HTR-8/SVneo (cell line): ENCODE measurements around the gene CNTN4.
A peak's percentile ranks its signal among the peaks of the same experiment; 100 is the strongest.
"Not testable (repeated sequence)": the region's sequence is repeated elsewhere in the genome, so short reads cannot be mapped to it uniquely, and the experiment has no call there.

Experiments used
- DNase-seq: peaks from one replicate; pipeline ENCODE4 v3.0.0; 2011; ENCODE audit warnings: low spot score, mixed read lengths; ENCODE audit not compliant: insufficient read length
- FAIRE-seq: peaks from 2 replicates; lab custom pipeline; 2011; peaks lifted over from hg19 to GRCh38; lab: Jason Lieb, UNC

The CNTN4 gene

DNA sequence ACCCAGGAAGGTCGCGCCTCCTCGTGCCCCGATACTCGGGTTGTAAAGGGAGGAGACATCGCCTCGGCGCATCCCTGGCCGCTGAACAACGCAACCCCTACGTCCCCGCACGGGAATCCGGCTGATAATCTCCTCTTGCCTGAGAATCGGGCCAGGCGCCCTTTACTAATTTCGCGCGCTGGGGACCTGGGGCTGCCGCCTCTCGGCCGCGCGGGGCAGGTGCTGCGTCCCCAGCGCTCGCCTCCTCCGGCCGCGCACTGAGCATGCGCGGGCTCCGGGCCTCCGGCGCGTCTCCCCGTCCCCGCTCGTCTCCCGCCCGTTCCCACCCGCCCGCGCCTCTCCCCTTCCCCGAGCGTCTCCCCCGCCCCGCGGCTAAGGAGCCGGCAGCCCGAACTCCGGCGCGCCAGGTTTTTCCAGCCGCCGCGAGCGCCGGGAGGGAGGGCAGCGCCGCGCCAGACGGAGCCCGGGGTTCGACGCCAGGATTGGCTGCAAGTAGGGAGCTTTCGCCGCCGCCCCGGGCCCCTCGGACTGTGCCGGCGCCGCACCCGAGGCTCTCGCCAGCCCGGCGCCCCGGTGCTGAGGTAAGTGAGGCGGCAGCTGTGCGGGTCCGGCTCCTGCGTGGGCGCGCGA, at the start of gene CNTN4:
Gene CNTN4 (plus strand): TSS at position 469 of the 630 bp plus-strand sequence.
- DNase-seq: no peak

DNA sequence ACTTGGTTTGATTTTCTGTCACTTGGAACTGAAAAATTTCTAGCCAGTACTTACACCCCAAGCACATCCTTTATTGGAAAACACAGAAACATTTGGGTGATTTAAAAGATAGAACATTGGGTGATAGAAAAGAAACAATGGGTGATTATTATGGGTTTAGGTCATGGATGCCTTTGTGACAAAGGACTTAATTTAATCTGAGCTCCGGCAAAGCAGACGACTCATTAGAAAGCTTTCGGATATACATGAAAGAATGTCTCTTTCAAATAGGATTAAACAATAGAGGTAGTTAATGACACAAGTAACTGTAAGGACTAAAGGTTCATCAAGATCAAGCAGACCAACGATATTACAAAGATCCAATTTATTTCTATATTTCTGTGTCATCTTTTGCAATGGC, 37.3 kb upstream of the CNTN4 start:
- no peak for DNase-seq
- no peak for FAIRE-seq

More for the DNA sequence above, at the start of gene CNTN4:
- no peak for FAIRE-seq

DNA sequence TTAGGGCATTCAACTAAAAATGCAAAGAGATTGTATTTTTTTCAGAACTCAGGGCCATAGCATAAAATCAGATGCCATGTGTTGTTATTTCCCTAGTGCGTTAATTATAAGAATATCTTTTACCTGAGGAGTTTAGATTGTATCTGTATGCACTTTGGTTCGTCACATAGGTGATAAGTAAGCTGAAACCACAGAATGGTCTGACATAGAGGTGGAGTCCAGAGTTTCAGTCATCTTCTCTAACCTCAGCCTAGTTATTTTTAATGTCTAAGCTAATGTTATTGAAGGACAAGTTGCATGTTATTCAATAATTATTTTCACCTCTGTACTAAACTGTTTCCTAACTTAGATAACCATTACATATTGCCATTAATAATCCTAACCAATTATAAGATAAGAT, 27.1 kb upstream of the CNTN4 start:
- FAIRE-seq: no peak
- DNase-seq: no peak

GRCh38 chr3:2078821-2079220, 19.8 kb upstream of the CNTN4 start:
- FAIRE-seq: no peak
- DNase-seq: no peak

DNA sequence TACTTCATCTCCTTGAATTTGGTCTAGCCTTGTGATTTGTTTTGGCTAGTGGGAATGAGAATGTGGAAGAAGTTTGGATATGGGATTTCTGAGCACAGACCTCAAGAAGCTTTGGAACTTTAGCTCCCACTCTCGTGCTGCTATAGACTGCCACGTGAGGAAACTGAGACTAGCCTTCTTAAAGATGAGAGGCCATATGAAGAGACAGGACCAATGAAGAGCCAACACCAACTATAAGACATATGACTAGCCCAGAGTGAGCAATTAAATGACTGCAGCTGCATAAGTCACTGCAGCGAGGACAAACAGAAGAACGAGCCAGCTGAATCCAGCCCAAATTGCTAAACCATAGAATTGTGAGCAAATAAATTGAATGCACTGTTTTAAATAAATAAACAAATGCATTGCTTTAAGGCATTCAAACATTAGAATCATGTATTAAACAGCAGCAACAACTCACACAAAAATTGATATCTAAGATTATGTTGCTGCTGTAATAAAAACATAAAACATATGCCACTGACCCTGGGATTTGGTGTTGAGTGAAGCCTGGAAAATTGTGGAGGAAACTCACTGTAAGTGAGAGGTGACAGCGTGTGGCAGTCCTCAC, 15.7 kb upstream of the CNTN4 start:
- DNase-seq (no peak), FAIRE-seq (peak; percentile 80)

DNA sequence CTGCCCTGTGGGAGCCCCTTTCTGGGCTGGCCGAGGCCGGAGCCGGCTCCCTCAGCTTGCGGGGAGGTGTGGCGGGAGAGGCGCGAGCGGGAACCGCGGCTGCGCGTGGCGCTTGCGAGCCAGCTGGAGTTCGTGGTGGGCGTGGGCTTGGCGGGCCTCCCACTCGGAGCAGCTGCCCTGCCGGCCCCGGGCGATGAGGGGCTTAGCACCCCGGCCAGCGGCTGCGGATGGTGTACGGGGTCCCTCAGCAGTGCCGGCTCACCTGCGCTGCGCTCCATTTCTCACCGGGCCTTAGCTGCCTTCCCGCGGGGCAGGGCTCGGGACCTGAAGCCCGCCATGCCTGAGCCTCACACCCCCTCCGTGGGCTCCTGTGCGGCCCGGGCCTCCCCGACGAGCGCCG, 15.1 kb upstream of the CNTN4 start:
- DNase-seq, FAIRE-seq: not testable (repeated sequence)

GRCh38 chr3:2090095-2090911, 8.4 kb upstream of the CNTN4 start:
- DNase-seq: peak; percentile 11
- no peak for FAIRE-seq

GRCh38 chr3:2092758-2093157, 5.9 kb upstream of the CNTN4 start:
- no peak for DNase-seq
- peak; percentile 81 for FAIRE-seq

DNA sequence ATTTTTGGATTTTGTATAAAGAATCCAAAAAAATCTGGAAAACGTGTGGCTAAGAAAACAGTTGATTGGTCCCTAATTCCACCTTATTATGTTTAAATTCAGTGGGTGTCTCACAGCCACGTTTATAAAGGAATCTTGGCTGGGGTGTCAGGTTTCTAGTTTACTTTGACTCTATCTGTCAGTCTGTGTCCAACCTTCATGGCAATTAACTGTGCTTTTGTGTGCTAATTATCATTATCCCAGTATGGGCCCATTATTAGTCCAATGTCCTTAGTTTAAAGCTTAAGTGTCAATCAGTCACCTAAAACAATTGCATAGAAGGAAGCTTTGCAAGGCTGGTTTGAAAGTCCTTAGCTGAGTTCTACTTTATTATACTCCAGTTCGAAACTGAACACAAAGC, 3.7 kb upstream of the CNTN4 start:
- DNase-seq (no peak), FAIRE-seq (no peak)

DNA sequence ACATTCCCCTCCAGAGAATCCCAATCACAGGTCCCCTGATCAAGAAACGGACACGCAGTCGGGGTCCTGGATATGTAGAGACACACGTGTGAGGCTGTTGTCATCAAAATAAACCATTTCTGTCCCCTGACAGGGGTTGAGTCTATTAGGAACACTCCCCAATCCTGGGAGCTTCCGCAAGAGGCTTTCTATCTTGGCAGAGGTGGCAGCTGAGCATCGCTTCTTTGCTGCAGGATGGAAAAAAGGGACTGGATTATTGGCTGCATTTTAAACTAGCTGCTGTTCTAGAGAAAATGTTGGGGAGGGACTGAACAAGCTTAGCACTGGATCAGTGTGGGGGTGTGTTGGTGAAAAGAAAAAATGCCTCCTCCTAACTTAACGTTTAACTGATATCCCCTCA, 2.5 kb upstream of the CNTN4 start:
- FAIRE-seq (no peak), DNase-seq (no peak)

- FAIRE-seq: no peak
- no peak for DNase-seq
These were observed 950 bp upstream of the CNTN4 start for GRCh38 chr3:2097641-2098191.

GRCh38 chr3:2099028-2099671, 484 bp downstream of the CNTN4 start:
- FAIRE-seq (no peak), DNase-seq (no peak)

DNA sequence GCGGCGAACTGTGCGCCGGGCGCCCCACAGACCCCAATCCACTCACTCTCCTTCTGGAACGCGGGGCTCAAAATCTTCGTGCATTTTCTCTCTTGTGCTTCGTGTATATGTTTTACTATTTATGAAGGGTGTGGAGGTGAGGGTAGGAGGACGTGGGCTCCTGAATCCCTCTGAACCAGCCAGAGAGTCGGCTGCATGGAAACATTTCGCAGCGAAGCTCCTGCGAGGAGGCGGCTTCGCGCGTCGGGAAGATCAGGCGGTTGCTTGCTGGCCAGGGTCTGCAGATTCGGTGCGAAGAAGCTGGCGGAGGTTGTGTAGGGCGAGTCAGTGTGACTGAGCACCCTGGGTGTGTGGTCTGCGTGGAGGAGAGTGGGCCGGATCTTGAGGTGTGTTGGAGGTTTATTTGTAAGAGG, 1.1 kb downstream of the CNTN4 start:
- no peak for DNase-seq

DNA sequence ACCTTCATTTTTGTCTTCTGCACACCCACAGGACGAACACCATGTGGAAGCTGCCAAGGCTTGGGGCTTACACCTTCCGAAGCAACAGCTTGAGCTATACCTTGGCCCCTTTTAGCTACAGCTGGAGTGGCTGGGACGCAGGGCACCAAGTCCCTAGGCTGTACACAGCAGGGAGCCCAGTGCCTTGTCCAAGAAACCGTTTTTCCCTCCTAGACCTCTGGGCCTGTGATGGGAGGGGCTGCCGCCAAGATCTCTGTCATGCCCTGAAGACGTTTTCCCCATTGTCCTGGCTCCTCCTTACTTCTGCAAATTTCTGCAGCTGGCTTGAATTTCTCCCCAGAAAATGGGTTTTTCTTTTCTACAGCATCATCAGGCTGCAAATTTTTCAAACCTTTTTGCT, 7.8 kb downstream of the CNTN4 start:
- FAIRE-seq: no peak
- DNase-seq: no peak

More for the DNA sequence above, 1.1 kb downstream of the CNTN4 start:
- FAIRE-seq: no peak

DNA sequence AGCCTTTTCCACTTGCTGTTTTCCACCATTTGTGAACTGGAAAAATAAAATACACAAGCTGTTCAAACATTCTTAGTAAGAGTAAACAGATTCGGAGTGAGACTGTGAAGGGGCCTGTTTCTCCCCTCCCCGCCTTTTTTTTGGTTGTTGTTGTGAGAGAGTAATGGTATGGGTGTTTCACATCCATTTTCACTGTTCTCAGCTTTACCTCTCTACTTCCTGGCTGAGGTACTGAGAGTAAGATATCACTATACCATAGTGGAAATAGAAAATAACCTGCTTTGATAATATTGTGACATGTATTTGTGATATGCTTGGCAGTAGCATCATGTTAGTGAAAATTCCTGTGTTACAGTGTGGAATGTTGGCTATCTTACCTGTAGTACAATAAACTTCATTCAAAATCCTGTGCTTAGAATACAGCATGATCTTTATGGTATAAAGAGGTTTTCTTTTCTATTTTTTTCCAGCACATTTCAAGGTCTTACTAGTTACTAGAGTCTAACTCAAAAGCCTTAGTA, 12.0 kb downstream of the CNTN4 start:
- no peak for FAIRE-seq

DNA sequence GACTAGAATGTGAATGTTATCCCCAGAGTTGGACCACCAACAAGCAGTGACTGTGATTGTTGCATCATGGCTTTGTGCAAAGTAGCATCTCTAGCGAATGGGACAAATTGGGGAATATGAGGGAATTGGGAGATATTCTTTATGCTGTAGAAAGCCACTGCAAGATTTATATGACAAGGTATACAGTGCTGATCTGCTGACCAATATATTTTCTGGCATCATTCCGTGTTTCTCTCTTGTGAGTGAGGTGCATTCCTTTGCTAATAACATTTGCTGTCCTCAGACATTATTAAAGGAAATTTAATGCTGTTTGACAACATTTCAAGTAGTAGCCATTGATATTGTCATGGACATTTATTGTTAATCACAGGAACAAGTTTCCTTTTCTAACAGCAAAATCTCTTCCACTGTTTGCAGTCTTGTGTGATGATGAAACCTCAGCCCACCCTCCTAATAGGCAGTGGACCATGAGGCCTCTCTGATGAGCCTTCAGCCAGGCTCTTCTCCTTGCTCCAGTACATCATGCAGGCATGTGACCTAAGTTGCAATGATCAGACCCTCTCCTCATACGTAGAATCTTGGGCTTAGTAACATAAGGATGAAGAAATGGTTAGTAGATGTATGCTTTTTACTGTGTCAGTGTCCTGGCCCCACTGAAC, 16.1 kb downstream of the CNTN4 start:
- DNase-seq (no peak), FAIRE-seq (no peak)

More for the DNA sequence above, 12.0 kb downstream of the CNTN4 start:
- DNase-seq: no peak

DNA sequence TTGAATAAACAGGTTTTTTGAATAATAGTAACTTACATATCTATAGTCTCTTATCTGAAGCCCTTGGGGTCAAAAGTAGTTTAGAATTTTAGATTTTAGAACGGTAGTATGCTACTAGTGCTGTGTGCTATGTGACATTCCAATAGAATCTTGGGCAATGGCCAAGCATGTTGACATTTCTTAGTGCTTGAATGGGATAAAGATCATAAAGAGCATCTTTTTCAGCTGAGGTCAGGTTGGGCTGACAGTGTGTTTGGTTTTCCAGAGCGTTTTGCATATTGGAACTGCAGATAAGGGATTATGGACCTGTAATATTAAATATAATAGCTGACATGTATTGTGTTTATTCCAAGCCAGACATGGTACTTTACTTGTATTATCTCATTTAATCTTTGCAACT, 32.1 kb downstream of the CNTN4 start:
- no peak for DNase-seq
- no peak for FAIRE-seq

DNA sequence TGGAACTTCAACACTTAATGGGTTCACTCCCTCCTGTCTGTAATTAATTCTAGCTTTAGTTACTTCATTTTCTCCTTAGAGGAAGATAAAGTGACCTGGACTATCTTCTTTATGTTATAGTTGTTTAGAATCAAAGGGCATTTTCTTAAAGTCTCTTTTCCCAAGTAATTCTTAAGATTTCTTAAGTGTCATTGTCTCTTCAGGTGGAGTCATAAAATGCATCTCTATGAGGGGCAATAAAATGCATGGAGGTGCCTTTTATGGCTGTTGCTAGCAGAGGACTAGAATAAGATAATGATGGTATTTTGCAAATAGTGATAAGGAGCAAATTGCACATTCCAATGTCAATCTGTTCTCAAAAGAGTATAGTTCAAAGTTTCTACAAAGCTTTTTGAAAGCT, 34.5 kb downstream of the CNTN4 start:
- DNase-seq (no peak), FAIRE-seq (no peak)

GRCh38 chr3:2137651-2138050, 39.0 kb downstream of the CNTN4 start:
- no peak for FAIRE-seq
- DNase-seq: no peak

DNA sequence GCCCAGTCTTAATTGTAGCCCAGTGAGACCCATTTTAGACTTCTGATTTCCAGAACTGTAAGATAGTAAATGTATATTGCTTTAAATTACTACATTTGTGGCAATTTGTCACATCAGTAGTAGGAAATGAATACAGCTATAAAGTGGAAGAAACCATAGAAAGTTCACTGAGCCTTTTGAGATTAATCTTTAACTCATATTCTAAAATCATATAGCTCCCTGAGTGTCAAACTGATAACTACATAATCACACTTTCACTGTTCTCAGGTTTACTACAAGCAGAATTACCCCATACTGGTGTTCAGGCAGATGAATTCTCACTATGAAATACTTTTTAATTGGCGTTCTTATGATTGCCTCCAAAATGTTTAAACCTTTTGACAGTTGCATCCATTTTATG, 42.8 kb downstream of the CNTN4 start:
- no peak for FAIRE-seq
- no peak for DNase-seq
